ENCODE data around the gene SLC29A4.
"Not testable (repeated sequence)": the region's sequence is repeated elsewhere in the genome, so short reads cannot be mapped to it uniquely, and the experiment has no call there.

Gene SLC29A4

DNA sequence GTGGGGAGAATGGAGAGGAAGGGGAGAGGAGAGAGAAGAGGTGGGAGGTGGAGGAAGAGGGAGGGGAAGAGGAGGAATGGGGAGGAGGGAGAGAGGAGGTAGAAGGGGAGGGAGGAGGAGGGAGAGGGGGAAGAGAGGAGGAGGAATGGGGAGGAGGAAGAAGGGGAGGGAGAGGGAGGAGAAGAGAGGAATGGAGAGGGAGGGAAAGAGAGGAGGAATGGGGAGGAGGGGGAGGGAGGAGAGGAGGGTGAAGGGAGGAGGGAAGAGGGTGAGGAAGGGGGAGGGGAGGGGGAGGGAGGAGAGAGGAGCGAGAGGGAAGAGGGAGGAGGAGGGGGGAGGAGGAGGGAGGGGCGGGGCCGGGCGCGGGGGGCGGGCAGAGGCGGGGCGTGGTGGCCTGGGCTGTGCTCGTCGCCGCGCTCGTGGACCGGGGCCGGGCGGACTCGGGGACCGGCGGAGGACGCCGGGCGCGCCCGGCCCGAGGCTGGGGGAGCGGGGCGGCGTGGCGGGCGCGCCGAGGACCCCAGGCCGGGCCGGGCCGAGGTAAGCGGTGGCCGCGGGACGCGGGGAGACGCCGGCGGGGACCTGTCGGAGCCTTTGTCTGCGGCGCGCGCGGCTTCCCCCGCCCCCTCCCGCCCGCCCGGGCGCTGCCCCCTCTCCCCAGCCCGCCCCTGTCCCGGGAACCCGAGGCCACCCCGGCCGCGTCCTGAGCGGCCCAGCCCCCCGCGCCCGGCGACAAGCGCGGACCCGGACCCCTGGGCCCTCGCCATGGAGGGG lies at the start of gene SLC29A4:
Gene SLC29A4 (plus strand): TSS at position 401 of the 774 bp plus-strand sequence. CDS start 4,874 bp downstream, outside the sequence.
- DNase-seq: peak; percentile 20 to 27

DNA sequence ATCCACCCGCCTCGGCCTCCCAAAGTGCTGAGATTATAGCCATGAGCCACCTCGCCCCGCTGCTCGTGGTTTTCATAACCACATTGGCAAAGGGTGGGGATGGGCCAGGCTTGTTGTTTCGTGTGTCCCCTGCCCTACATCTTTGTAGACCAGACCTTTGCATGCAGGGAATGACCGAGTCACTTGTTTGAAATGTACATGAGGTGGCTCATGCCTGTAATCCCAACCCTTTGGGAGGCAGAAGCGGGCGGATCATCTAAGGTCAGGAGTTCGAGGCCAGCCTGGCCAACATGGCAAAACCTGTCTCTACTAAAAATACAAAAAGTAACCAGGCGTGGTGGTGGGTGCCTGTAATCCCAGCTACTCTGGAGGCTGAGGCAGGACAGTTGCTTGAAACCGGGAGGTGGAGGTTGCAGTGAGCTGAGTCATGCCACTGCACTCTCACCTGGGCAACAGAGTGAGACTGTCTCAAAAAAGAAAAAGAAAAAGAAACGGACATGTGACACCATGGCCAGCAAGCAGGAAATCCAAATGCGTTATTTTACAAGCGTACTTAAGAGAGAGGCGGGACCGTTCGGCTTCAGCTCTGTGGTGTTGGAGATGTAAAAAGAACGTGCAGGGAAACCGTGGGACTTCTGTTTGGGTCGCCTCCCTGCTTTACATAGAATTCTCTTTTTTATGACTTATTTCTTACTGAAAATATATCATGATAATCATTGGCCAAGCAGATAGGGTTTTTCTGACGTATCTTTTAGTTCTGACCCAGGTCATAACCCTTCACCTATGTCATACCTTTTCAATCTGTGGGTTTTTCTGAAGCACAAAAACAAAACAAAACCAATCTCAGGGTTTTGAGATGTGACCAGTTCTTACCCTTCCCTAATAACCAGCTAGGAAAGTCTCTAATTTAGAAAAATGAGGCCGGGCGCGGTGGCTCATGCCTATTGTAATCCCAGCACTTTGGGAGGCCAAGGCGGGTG lies 47.6 kb upstream of the SLC29A4 start:
- no peak for DNase-seq

GRCh38 chr7:5237286-5237685 lies 45.5 kb upstream of the SLC29A4 start:
- peak in 1 of 2 donors; percentile 46 for DNase-seq

- DNase-seq: no peak
These were observed 44.2 kb upstream of the SLC29A4 start for GRCh38 chr7:5238500-5238899.

DNA sequence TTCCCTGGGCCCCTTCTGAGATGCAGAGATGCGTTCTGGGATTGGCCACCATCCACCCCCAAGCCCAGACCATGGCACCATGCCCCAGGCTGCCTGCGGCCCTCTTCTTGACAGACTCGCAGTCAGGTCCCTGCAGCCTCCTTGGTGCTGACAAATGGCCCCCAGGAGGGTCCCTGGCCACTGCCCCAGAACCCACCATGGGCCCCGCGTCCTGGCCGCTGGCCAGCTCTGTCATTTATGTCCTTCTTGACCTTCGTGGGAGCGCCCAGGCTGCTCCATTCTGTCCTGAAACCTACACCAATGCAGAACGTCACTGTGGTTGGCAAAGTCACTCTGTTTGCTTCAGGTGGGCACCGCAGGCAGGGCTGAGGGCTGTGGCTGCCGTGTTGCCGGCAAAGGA lies 39.5 kb upstream of the SLC29A4 start:
- no peak for DNase-seq

- no peak for DNase-seq
These were observed 34.4 kb upstream of the SLC29A4 start for GRCh38 chr7:5248201-5248885.

DNA sequence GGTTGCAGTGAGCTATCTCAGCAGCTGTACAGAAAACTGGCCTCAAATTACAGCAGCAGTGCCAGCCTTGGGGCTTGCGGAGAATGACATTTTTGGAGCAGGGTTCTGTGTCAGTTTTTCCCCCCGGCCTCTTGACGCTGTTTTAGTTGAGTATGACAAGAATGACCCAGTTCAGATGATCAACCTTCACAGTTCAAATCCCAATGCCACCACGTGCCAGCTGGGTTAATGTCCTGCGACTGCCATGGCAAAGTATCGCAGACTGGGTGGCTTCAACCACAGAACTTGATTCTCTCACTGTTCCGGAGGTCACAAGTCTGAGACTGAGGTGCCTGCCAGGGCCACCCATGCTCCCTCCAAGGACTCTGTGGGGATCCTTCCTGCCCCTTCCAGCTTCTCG lies 32.0 kb upstream of the SLC29A4 start:
- DNase-seq: not testable (repeated sequence)

DNA sequence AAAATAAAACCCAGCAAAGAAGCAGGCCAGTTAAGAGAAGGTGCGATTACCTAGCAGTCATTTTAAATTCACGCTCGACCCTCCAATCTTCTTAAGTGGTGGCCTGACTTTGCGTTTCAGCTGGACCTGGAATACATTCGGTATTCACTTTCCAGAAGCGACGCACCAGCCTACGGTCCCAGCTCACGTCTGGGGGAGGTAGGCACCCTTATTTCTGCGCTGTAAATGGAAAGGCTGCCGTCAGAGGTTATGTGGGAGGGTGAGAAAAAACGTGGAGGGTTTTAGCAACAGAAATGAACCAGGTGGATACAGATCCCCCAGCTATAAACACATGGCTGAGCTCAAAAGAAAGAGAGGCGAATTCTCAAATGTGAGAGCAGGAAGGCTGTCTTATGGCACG lies 29.2 kb upstream of the SLC29A4 start:
- DNase-seq: not testable (repeated sequence)

DNA sequence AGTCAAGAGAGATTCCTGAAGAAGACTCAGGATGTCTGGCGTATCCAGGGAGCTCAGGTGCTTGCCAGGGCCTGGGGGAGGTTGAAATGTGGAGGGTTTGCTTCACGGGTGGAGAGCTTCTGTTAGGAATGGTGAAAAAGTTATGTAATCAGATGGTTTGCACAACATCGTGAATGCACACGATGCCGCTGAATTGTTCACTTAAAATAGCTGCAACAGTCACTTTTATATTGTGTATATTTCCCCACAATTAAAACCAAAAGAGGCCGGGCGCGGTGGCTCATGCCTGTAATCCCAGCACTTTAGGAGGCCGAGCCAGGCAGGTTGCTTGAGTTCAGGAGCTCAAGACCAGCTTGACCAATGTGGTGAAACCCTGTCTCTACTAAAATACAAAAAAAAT lies 28.4 kb upstream of the SLC29A4 start:
- DNase-seq: not testable (repeated sequence)

GRCh38 chr7:5255832-5256231 lies 26.9 kb upstream of the SLC29A4 start:
- no peak for DNase-seq

DNA sequence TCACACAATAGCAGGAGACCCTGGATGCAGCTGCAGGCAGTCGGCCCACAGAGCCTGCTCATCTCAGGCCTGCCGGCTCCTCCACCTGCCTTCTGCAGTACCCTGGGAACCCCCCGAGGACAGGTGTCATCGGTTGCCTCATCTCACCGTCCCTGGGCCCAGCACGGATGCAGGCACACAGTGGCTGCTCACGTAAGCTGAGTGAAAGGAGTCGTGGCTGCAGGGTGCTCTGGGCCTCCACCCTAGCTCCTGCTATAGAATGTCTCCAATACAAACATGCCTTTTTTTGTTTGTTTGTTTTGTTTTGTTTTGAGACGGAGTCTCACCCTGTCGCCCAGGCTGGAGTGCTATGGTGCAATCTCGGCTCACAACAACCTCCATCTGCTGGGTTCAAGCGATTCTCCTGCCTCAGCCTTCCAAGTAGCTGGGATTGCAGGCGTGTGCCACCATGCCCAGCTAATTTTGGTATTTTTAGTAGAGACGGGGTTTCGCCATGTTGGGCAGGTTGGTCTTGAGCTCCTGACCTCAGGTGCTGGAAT lies 22.1 kb upstream of the SLC29A4 start:
- not testable (repeated sequence) for DNase-seq

GRCh38 chr7:5263066-5263465 lies 19.7 kb upstream of the SLC29A4 start:
- DNase-seq: not testable (repeated sequence)

GRCh38 chr7:5265320-5266190 lies 17.2 kb upstream of the SLC29A4 start:
- DNase-seq: no peak

DNA sequence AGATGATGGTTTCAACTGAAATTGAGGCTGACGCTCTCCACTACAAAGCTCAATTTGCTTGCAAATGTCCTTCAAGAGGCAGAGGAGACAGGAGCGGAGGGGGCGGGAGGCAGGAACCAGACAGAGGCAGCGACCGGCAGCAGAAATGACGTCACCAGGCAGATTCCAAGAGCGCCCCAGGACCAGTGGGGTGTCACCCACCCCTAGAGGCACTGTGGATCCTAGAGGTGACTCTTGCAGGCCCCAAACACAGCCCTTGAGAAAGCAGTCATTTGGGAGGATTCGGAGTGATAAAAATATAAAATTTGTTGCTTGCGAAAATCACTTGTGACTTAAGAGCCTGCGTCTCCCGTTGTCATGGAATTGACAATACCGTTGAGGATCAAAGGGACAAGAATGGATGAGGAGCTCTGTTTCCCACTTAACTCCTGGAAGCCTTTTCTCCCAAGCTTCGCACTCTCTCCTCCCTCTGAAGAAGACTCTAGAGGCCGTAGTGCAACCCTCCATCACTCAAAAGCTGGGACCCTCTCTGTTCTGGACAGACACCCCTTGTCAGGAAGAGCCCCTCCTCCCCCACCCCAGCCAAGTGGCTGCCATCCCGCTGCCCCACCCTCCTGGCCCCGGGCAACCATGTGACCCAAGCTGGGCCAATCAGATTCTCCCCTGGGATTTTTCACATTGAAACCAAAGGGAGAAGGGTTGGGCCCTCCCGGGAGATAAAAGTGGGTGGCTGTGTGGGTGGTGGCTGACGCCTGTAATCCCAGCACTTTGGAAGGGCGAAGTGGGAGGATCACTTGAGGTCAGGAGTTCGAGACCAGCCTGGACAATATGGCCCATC lies 16.3 kb upstream of the SLC29A4 start:
- no peak for DNase-seq

- DNase-seq: not testable (repeated sequence)
These were observed 14.9 kb upstream of the SLC29A4 start for GRCh38 chr7:5267829-5268228.

- DNase-seq: not testable (repeated sequence)
These were observed 12.6 kb upstream of the SLC29A4 start for GRCh38 chr7:5269992-5270657.

DNA sequence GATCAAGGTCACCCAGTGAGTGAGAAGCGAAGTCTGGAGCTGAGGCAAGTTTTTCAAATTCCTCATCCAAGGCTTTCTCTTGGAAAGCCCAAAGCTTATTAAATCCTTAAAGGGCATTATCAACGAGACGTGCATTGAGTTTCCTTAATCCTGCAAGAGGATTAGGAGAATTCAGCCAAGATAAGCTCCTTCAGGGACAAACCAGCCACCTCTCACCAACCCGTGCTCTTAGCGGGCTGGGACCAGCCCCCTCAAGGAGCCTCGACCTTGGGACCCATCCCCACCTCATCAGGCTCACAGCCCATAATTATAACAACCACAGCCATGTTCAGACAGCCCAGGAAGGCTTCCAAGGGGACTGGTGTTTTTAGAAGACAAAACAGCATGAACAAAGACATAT lies 12.0 kb upstream of the SLC29A4 start:
- no peak for DNase-seq

DNA sequence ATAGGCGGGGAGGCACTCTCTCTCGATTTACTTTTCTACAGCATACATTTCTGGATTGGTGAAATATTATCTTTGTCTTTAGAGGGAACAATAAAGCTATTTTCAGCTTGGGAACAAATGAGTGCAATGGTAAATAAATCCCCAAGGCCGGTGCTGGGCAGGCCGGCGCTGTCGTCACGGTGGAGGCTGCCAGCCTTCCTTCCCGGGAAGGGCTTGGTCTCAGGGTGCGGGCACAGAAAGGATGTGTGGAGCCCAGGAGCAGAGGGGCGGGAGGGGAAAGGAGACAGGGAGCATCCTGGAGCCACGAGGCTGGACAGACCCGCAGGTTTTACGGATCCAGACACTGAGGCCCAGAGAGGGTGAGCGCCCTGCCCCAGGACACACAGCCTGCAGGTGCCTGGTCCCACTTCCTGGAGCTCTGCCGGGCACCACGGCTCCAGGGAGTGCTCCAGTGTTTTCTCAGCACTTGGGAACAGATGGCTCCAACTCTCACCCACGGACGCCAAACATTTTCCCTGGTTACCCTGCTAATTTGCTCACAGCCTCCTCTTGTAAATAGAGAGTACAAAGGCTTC lies 8.8 kb upstream of the SLC29A4 start:
- not testable (repeated sequence) for DNase-seq

DNA sequence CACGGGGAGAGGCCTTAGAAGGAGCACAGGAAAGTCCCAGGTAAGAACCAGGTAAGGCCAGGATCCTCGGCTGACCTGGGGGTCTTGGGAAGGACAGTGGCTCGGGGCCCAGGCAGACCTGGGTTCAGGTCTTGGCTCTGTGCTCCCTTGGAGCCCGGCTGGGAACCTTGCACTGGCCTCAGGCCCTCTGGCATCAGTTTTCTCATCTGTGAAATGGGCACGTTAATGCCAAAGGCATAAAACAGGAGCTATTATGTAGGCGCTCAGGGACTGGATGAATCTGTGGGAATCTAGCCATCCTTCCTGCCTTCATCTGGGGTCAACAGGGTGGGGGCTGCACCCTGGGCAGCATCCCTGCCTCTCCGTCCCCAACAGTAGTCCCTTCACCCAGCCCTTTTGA lies 8.3 kb upstream of the SLC29A4 start:
- no peak for DNase-seq

DNA sequence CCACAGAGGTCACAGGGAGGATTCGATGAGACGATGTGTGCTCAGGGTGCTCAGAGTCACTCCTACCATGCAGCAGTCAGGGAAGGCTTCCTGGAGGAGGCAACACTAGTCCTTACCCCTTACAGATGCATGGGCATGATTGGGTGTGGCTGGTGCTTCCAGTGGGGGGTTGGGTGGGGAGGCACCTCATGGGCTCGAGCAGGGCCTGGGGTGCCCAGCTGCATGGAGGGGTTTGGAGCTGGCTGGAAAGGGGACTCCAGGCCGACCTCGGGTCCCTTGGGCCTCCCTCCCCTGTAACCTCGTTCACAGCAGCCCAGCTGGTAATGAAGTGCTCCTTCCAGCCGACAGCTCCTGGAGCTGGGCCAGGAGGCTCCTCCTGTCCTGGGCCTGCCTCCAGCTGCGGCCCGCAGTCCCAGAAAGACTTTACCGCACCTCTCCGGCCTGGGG lies 7.7 kb upstream of the SLC29A4 start:
- DNase-seq: not testable (repeated sequence)
